Sigmoid colon (tissue), 4 donors: ENCODE measurements around the gene TIMP1.

Experiments used
- EP300 ChIP-seq, 4 donors: sonication (generic); formaldehyde crosslinking; IDR thresholded peaks; one replicate each; pipeline ENCODE4 v1.6.1; 2017; ENCODE audit warnings: antibody characterized with exemption in 4 of 4
- POLR2A ChIP-seq, 2 donors: fragments of 450-650 bp; IDR thresholded peaks; one replicate each; pipeline ENCODE4 v1.6.1; 2016; ENCODE audit warnings: antibody characterized with exemption in 2 of 2, mild to moderate bottlenecking in 2 of 2, moderate library complexity in 2 of 2
- POLR2AphosphoS5 ChIP-seq, 4 donors: sonication (generic); formaldehyde crosslinking; IDR thresholded peaks; one replicate each; pipeline ENCODE4 v1.6.1; 2017; ENCODE audit warnings: antibody characterized with exemption in 4 of 4
- TF ChIP-seq, protein P1 (sequence below), 4 experiments: fragments of 450-650 bp in 3 of 4; fragments of 200-600 bp in 1 of 4; IDR thresholded peaks; one replicate each; pipeline ENCODE4 v1.5.1; 2016 to 2019; ENCODE audit warnings: antibody characterized with exemption in 4 of 4, mild to moderate bottlenecking in 3 of 4, moderate library complexity in 2 of 4

DNA sequence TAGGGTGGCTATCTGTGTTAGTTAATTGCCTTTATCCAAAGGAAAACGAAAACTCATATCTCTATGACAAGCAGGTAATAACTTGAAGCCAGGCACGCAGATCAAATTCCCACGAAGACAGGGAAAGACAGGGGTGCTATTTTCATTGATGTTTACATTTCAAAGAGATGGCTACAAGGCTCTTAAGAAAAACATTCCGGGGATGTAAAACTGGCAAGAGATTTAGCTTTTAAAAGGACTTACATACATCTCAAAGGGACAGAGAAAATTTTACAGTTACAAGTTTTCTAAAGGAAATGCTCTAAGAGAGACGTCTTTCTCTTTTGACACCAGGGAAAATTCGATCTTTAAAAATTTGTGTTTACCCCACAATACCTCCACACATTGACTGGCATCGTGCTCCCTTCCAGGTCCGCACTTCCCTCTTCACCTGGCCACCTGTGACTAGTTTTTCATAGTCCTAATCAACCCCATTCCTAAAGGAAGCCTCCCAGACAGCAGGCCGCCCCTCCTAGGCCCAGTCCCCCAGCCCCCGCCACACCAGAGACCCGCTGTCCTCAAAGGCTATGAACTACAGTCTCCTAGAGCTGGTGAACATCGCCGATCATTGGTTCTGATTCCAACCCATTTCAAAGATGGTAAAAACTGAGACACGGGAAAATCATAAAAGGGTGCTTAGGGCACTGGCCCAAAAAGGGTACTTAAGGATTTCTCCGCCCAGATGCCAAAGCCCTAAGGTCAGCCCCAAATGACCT lies 21.9 kb upstream of the TIMP1 start:
- TF ChIP-seq, protein P1, sequence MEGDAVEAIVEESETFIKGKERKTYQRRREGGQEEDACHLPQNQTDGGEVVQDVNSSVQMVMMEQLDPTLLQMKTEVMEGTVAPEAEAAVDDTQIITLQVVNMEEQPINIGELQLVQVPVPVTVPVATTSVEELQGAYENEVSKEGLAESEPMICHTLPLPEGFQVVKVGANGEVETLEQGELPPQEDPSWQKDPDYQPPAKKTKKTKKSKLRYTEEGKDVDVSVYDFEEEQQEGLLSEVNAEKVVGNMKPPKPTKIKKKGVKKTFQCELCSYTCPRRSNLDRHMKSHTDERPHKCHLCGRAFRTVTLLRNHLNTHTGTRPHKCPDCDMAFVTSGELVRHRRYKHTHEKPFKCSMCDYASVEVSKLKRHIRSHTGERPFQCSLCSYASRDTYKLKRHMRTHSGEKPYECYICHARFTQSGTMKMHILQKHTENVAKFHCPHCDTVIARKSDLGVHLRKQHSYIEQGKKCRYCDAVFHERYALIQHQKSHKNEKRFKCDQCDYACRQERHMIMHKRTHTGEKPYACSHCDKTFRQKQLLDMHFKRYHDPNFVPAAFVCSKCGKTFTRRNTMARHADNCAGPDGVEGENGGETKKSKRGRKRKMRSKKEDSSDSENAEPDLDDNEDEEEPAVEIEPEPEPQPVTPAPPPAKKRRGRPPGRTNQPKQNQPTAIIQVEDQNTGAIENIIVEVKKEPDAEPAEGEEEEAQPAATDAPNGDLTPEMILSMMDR (IDR thresholded peaks at IDR 0.05), result no peak
- TF ChIP-seq POLR2AphosphoS5 (IDR thresholded peaks at IDR 0.05) (no peak), EP300 (IDR thresholded peaks at IDR 0.05) (no peak), POLR2A (IDR thresholded peaks at IDR 0.05) (no peak)
